Stimulated activated CD8-positive, alpha-beta memory T cell treated with anti-CD3 and anti-CD28 coated beads, Interleukin-15, amount 100 ng/mL, for 24 hours (primary cell): ENCODE data around the gene DNMT3A.

Source experiments
- DNase-seq: peaks from one replicate; pipeline ENCODE4 v3.0.0-alpha.2; 2020; ENCODE audit warnings: low read depth

DNMT3A gene

GRCh38 chr2:25324905-25325592 lies 16.7 kb downstream of the DNMT3A start:
- DNase-seq, result no peak

GRCh38 chr2:25324251-25324650 lies 17.5 kb downstream of the DNMT3A start:
- DNase-seq, result no peak

- DNase-seq, result no peak
These were observed 18.0 kb downstream of the DNMT3A start for GRCh38 chr2:25323610-25324189.

GRCh38 chr2:25323042-25323514 lies 18.6 kb downstream of the DNMT3A start:
- no peak for DNase-seq

DNA sequence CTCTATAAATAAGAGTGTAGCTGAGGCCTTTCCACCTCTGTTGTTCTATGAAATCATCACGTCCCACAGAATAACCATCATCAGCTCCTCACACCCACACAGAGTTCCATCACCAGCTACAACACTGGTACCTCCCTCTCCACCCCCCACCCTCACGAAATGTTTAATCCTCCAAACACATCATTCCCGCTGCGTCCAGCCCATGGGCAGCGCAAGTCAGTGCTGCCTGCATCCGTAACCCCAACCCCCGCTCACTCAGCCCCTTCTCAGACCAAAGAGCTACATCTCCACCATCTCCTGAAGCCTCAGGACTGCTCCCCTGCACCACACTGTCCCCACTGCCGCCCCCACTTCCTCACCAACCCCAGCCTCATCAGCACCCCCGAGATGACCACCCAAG lies 19.4 kb downstream of the DNMT3A start:
- DNase-seq, result no peak

DNA sequence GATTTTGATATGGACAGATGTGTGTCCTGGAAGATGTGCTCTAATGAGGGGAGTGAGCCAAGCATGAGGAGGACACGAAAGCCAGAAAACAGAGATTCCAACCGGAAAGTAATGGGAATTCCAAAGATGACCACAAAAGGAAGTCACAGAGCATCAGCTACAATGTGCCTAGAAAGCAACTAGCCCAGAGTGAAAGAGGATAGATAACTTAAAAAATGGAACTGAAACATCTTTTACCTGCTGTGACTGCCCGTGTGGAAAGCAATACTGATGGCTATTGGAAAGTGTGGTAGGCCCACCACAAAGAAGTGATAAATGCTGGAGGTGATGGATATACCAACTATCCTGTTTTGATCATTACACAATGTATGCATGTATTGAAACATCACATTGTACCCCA lies 21.6 kb downstream of the DNMT3A start:
- DNase-seq, result no peak

DNA sequence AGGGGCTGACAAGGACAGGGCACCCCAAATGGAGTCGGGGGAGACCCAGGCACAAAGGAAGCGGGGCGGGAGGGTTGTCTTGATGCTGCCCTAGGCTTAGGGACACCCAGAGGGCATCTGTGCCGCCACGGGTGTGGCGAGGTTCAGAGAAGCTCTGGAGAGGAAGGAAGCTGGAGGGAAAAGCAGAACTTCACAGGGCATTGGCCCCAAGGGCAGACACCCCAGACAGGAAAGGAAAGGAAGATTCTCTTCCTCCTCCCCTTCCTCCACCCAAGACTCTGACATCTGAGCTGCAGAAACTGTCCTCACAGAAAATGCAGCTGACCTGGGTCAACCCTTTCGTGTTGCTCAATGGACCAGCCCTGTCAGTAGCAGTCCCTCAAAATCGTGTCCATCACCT lies 25.6 kb downstream of the DNMT3A start:
- no peak for DNase-seq

- no peak for DNase-seq
These were observed 26.4 kb downstream of the DNMT3A start for GRCh38 chr2:25315316-25315680.

GRCh38 chr2:25314514-25315315 lies 27.0 kb downstream of the DNMT3A start:
- peak; percentile 58 for DNase-seq

GRCh38 chr2:25313711-25314513 lies 27.8 kb downstream of the DNMT3A start:
- no peak for DNase-seq

GRCh38 chr2:25312958-25313710 lies 28.6 kb downstream of the DNMT3A start:
- no peak for DNase-seq

- DNase-seq, result no peak
These were observed 29.7 kb downstream of the DNMT3A start for GRCh38 chr2:25311865-25312575.

GRCh38 chr2:25310965-25311864 lies 30.5 kb downstream of the DNMT3A start:
- DNase-seq, result no peak

DNA sequence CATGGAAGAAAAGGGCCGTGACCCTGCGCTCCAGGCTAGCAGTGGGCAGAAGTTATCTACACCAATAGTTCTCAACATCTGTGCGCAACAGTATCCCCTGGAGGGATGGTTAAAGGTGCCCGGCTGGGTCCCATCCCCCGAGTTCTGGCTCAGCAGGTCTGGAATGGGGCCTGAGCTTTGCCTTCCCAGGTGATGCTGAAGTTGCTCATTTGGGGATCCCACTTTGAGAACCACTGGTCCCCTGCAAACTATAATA lies 31.1 kb downstream of the DNMT3A start:
- DNase-seq, result no peak

DNA sequence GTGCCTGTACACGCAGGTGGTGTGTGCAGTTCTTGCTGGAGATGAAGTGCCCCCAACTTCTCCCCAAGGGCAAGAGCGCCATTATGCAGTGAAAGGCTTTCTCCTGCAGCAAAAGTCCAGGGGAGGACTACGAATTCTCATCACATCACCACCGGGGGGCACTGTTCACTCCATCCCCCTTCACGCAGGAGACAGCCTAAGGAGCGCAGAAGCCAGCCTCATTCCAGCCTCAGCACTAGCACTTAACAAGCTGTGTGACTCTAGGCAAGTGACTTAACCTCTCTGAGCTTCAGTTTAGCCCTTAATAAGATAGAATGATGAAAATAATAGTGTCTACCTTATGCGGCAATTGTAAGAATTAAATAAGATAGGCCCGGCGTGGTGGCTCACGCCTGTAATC lies 32.3 kb downstream of the DNMT3A start:
- DNase-seq, result no peak

- DNase-seq, result no peak
These were observed 33.1 kb downstream of the DNMT3A start for GRCh38 chr2:25308599-25308998.

DNA sequence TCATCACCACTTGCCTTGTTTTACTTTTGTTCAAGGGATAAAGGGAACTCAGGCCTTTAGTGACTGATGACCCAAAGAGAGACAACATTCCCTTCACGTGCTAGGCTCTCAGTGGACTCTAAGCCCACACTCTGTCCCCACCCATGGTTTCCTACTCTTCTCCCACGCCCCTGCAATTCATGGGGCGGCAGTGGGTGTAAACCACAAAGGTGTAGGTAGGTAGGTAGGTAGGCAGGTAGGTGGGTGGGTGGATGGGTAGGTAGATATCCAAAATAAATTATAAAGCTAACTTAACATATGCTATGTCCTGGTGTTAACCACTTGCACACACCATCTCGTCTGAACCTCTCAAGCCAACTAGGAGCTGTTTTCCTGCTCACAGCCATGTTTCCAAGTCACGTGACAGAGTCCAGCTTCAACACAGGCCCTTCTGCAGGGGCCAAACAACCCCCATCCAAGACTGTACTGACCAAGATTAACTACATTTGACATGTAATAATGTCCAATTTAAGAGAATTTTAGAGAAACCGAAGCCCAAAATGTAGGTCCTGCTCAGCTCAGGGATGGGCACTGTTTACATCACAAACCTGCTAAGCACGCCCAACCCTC lies 33.7 kb downstream of the DNMT3A start:
- no peak for DNase-seq

DNA sequence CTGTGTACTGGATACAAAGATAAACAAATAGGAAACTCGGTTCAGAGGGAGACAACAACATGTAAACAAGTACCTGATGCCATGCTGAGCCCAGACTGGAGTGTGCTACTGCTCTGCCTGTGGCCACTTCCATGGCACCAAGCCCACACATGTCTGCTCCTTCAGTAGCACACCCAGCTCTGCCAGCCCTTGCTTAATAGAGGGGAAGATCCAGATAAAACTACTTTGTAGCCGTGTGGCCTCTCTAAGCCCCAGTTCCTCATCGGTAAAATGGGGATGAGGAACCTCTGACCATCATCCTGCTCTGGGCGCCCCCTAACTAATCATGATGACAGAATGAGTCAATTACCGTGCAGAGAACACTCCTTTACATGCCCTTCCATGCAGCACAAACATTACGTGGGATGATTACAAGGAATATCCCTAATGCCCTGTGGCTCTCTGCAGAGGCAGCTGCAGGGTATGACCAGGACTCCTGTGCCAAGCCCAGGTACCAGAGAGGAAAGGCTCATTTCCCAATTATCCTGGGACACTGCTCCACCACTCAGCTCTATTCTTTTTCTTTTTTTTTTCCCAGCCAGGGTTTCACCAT lies 34.9 kb downstream of the DNMT3A start:
- DNase-seq, result no peak

GRCh38 chr2:25305775-25306174 lies 36.0 kb downstream of the DNMT3A start:
- DNase-seq, result no peak
